Activated T-cell treated with anti-CD3 and anti-CD28 coated beads, Interleukin-2, amount 50 U/mL, for 4 hours (primary cell): Measurements from ENCODE around the gene MBD2. TPM values are rescaled to one million over a fixed set of nuclear protein-coding genes. Genes with fewer than 3 reads are reported as not detected.
"Not testable (repeated sequence)": the region's sequence is repeated elsewhere in the genome, so short reads cannot be mapped to it uniquely, and the experiment has no call there.

Source experiments
- ATAC-seq, 2 donors: fragments of 200-7000 bp; cut with Tn5 transposase; one replicate each; pipeline ENCODE4 v1.10.0; 2021
- DNase-seq: peaks from one replicate; pipeline ENCODE4 v3.0.0-alpha.2; 2020
- H3K27me3 Mint-ChIP-seq: one replicate; pipeline ENCODE4 v1.8.0; 2021; ENCODE audit warnings: low read depth, mixed read lengths
- H3K36me3 Mint-ChIP-seq: one replicate; pipeline ENCODE4 v1.8.0; 2022; ENCODE audit warnings: mixed read lengths; ENCODE audit not compliant: insufficient read depth
- H3K4me1 Mint-ChIP-seq: one replicate; pipeline ENCODE4 v1.8.0; 2021; ENCODE audit warnings: low read depth, mixed read lengths
- H3K4me3 Mint-ChIP-seq: one replicate; pipeline ENCODE4 v1.8.0; 2021; ENCODE audit warnings: mild to moderate bottlenecking, moderate library complexity, mixed read lengths
- H3K9me3 Mint-ChIP-seq: one replicate; pipeline ENCODE4 v1.8.0; 2021; ENCODE audit warnings: mixed read lengths
- total RNA-seq, 3 donors: library from RNA; stranded (reverse); gene quantifications; one replicate each; pipeline ENCODE4 v1.2.1, GENCODE V29; 2021

Gene MBD2, protein sequence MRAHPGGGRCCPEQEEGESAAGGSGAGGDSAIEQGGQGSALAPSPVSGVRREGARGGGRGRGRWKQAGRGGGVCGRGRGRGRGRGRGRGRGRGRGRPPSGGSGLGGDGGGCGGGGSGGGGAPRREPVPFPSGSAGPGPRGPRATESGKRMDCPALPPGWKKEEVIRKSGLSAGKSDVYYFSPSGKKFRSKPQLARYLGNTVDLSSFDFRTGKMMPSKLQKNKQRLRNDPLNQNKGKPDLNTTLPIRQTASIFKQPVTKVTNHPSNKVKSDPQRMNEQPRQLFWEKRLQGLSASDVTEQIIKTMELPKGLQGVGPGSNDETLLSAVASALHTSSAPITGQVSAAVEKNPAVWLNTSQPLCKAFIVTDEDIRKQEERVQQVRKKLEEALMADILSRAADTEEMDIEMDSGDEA
- 100 to 1,000 TPM; 119 to 172 (median 135) TPM for total RNA-seq

DNA sequence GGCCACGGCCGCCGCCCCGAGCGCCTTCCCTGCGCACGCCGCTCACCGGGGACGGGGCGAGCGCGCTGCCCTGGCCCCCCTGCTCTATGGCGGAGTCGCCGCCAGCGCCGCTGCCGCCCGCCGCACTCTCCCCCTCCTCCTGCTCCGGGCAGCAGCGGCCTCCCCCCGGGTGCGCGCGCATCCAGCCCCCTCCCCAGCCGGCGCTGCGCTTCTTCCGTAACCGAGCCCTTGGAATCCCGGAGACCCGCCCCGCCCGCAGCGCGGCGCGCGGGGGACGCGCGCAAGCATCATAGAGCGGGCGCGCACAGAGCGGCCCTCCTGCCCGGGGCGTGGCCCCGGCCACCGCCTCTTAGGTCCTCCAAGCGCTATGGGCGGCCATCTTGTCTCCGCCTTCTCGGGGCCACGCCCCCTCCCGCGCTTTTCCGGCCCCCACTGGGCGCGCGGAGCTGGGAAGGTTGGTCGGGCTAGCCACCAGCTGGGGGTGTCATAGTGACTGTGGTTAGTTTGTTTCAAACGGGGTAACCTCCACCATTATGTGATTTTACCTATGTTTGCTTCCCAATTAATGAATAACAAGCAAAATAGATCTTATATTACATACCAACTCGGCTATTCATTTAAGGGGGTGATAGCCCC, at the start of gene MBD2:
MBD2 (minus strand) TSS at position 291 of the 636 bp plus-strand sequence; CDS start at position 181, 110 bp downstream.
- peaks cover 11% of the 10 kb centered on the region for H3K36me3 Mint-ChIP-seq
- H3K27me3 Mint-ChIP-seq = no peaks in the 10 kb centered on the region
- peak within 1 kb of the TSS; percentile 99 for H3K4me3 Mint-ChIP-seq
- DNase-seq = peak; percentile 92
- H3K9me3 Mint-ChIP-seq = no peaks in the 10 kb centered on the region
- peak; percentile 88 to 91 for ATAC-seq
- H3K4me1 Mint-ChIP-seq = peaks cover 41% of the 10 kb centered on the region

DNA sequence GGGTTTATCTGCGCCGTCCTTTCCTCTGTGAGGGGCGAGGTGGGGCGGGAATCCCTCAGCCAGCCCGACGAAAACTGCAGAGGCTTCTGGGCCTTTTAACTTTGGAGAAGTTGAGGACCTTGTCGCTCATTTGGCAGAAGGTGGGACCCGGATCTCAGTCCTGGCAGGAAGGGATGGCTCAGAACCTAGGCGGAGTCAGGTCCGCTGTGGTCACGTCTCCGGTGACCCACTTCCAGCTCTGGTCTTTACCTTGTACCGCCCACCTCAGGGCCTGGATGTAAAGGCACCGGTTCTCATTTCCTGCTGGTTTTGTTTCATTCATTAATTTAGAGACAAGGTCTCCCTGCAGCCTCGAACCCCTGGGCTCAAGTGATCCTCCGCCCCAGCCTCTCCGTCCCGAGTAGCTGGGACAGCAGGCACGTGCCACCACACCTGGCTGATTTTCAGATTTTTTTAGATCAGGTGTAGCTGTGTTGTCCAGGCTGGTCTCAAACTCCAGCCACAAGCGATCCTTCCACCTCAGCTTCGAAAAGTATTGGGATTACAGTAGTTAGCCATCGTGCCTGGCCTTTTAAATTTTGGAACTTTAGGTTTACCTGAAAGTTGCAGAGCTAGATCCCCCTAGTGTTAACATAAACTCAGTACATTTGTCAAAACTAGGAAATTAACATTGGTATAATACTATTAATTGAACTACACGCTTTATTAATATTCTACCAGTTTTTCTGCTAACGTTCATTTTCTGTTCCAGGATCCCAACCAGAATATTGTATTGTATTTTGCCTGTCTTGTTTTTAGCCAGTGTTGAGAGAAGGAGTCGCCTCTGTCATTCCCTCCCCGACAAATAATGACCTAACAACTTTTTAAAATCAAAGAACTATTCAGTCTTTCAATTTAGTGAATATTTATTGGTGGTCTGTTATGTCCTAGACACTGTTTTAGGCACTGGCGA, 45.7 kb upstream of the MBD2 start:
- H3K9me3 Mint-ChIP-seq = no peaks in the 10 kb centered on the region
- peak overlapping the region; percentile 88 for H3K4me3 Mint-ChIP-seq
- peaks cover 24% of the 10 kb centered on the region for H3K4me1 Mint-ChIP-seq

DNA sequence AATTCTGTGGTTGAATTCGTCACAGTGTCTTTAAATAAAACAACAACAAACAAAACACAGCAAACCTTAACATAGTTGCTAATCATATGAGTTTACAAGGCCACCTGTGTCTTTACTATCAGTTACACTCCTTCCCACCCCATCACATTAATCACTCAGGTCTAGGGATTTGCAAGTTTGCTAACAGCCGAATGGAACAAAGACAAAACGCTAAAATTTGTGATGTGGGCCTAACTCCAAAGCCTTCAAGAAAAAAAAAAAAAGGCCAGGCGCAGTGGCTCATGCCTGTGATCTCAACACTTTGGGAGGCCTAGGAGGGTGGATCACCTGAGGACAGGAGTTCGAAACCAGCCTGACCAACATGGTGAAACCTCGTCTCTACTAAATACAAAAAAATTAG, 44.3 kb upstream of the MBD2 start:
- peaks cover 33% of the 10 kb centered on the region for H3K4me1 Mint-ChIP-seq
- H3K27me3 Mint-ChIP-seq = no peaks in the 10 kb centered on the region
- peak overlapping the region; percentile 88 for H3K4me3 Mint-ChIP-seq
- peak in 1 of 2 donors; percentile 0 for ATAC-seq
- H3K9me3 Mint-ChIP-seq = no peaks in the 10 kb centered on the region
- no peaks in the 10 kb centered on the region for H3K36me3 Mint-ChIP-seq
- DNase-seq = no peak

More for the DNA sequence above, 45.7 kb upstream of the MBD2 start:
- Mint-ChIP-seq H3K27me3 (no peaks in the 10 kb centered on the region), H3K36me3 (peaks cover 2% of the 10 kb centered on the region)
- DNase-seq (peak; percentile 12), ATAC-seq (peak; percentile 51 to 54)

DNA sequence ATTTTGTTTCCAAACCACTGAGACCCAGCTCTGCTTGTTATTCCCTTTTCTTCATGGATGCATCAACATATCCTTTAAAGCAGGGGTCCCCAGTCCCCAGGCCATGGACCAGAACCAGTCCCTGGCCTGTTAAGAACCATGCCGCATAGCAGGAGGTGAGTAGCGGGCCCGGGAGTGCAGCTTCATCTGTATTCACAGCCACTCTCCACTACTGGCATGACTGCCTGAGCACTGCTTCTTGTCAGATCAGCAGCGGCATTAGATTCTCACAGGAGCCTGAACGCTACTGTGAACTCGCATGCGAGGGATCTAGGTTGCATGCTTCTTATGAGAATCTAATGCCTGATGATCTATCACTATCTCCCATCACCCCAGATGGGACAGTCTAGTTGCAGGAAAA, 43.2 kb upstream of the MBD2 start:
- Mint-ChIP-seq H3K27me3 (no peaks in the 10 kb centered on the region), H3K9me3 (no peaks in the 10 kb centered on the region), H3K36me3 (no peaks in the 10 kb centered on the region), H3K4me1 (peaks cover 38% of the 10 kb centered on the region), H3K4me3 (no peak overlapping the region)
- no peak for ATAC-seq
- no peak for DNase-seq

DNA sequence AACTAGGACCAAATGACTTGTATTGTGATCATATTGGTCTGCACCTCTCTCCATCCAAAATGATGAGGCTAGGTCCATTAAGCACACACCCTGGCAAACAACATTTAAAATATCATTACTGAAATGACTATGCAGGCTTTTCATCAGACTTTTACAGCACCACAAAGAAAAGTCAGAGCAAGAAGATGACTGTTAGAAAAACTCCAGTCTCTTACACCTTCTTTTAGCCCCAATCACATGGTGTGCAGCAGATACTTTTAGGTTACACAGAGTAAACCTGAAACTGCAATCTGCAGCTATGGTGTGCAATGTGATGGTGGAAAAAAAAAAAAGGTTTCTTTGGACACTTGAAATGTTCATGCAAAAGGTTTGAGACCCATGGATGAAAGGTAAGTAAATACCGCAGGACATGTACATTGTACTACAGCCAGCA, 39.5 kb upstream of the MBD2 start:
- Mint-ChIP-seq H3K4me1 (peaks cover 49% of the 10 kb centered on the region), H3K27me3 (no peaks in the 10 kb centered on the region), H3K9me3 (no peaks in the 10 kb centered on the region), H3K36me3 (no peaks in the 10 kb centered on the region), H3K4me3 (peak overlapping the region; percentile 3)
- ATAC-seq (peak; percentile 81 to 84), DNase-seq (no peak)

DNA sequence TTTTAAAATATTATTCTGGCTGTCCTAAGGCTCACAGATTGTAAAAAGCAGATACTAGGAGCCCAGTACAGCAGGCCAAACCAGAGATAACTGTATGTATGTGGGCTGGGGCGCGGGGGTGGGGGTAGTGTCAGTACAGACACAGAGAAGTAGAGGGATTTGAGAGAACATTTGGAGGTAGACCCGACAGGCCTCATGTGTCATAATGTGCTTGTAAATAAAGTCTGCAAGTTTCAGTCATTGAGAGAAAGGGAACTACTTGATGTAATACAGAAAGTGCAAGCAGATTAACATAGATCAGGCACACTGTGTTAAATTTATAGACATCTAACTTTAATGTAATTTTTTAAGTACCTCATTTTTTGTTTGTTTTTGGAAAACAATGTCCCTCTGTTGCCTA, 37.4 kb upstream of the MBD2 start:
- no peak overlapping the region for H3K4me3 Mint-ChIP-seq
- no peaks in the 10 kb centered on the region for H3K9me3 Mint-ChIP-seq
- DNase-seq (no peak), ATAC-seq (peak; percentile 70 to 77)
- H3K27me3 Mint-ChIP-seq = no peaks in the 10 kb centered on the region
- H3K36me3 Mint-ChIP-seq = no peaks in the 10 kb centered on the region
- peaks cover 46% of the 10 kb centered on the region for H3K4me1 Mint-ChIP-seq

DNA sequence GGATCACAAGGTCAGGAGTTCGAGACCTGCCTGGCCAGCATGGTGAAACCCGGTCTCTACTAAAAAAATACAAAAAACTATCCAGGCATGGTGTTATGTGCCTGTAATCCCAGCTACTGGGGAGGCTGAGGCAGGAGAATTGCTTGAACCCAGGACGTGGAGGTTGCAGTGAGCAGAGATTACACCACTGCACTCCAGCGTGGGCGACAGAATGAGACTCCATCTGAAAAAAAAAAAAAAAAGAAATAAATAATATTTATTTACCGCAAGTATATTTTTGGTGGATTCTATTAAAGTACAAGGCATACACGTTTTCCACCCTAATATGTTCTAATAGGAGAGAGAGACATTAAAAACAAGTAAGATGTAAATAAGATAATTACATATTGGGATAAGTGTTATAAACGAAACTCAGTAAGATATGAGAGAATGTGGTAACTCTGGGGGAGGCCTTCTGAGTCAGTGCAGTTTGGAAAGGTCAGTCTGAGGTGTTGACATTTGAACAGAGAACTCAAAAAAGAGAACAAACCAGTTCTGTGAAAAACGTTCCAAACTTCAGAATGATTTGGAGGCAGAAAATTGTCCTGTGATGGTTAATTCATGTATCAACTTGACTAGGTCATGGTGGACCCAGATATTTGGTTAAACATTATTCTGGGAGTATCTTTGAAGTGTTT, 36.1 kb upstream of the MBD2 start:
- ATAC-seq (peak; percentile 11 to 17), DNase-seq (no peak)
- peak overlapping the region; percentile 1 for H3K4me3 Mint-ChIP-seq
- H3K36me3 Mint-ChIP-seq = no peaks in the 10 kb centered on the region
- no peaks in the 10 kb centered on the region for H3K27me3 Mint-ChIP-seq
- H3K9me3 Mint-ChIP-seq = no peaks in the 10 kb centered on the region
- H3K4me1 Mint-ChIP-seq = peaks cover 44% of the 10 kb centered on the region

DNA sequence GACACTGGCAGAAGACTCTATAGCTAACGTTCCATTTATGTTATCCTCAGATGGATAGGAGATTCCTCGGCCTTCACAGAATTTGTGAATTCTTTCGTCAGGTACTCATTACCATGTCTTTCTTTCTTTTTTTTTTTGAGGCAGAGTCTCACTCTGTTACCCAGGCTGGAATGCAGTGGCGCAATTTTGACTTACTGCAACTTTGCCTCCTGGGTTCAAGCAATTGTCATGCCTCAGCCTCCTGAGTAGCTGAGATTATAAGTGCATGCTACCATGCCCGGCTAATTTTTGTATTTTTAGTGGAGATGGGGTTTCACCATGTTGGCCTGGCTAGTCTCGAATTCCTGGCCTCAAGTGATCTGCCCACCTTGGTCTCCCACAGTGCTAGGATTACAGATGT, 33.3 kb upstream of the MBD2 start:
- DNase-seq, H3K9me3 Mint-ChIP-seq, H3K4me3 Mint-ChIP-seq, H3K27me3 Mint-ChIP-seq, ATAC-seq, H3K36me3 Mint-ChIP-seq: not testable (repeated sequence)
- H3K4me1 Mint-ChIP-seq = peaks cover 26% of the 10 kb centered on the region

DNA sequence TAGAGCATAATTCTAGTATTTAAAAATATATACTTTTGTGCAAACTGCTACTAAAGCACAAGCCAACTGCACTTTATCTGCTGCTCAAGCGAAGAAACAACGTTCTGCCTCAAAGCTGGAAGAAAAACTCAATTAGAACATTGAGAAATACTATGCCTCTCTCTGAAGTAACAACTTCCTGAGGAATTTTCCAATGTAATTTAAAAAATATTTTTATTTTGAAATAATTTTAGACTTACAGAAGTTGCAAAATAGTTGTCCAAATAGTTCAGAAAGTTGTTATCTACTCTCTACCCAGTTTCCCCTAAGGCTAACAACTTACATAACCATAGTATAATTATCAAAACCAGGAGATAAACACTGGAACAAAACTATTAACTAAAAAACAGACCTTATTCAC, 32.5 kb upstream of the MBD2 start:
- Mint-ChIP-seq H3K36me3 (no peaks in the 10 kb centered on the region), H3K4me3 (no peak overlapping the region), H3K9me3 (no peaks in the 10 kb centered on the region), H3K4me1 (peaks cover 20% of the 10 kb centered on the region), H3K27me3 (no peaks in the 10 kb centered on the region)
- ATAC-seq (no peak), DNase-seq (no peak)

DNA sequence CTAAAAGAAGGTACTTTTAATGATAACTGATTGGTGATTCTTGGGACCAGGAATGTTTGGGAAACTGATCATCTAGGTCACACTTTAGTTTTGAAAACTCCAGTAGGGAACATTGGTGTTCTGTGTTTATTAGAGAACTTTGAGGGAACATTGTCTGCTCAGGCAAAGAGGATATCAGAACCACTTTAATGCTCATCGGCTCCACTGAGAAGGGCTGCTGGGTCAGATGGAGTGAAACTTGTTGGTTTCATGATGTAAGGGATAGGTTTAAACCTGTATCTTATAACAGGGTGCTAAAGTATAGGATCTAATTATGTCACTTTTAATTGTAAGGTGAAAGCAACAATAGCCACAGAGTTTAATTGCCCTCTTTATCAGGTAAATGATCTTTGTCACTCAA, 30.7 kb upstream of the MBD2 start:
- peaks cover 16% of the 10 kb centered on the region for H3K4me1 Mint-ChIP-seq
- H3K27me3 Mint-ChIP-seq = no peaks in the 10 kb centered on the region
- no peak for ATAC-seq
- H3K9me3 Mint-ChIP-seq = no peaks in the 10 kb centered on the region
- no peak for DNase-seq
- H3K4me3 Mint-ChIP-seq = no peak overlapping the region
- no peaks in the 10 kb centered on the region for H3K36me3 Mint-ChIP-seq

DNA sequence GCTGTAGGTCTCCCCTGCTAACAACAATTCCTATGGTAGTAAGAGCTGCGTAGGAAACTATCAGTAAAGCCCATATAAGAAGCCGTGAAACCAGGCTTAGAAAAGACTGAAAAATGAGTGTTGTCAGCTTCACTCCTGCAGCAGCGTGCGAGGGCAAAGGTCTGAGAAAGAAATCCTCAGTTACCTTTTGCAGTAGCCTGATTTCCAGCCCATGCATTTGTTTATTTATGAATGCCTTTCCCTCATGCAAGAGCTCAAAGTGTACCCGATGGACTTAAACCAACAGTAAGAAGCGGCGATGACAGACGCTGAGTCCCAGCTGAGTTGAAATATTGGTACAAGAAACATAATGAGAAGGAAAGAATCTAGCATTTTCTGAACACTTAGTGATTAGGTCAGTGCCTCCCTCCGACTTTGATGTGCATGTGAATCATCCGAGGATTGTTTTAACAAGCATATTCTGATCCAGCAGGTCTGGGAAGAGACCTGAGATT, 29.8 kb upstream of the MBD2 start:
- Mint-ChIP-seq H3K4me1 (peaks cover 16% of the 10 kb centered on the region), H3K9me3 (no peaks in the 10 kb centered on the region), H3K36me3 (no peaks in the 10 kb centered on the region), H3K27me3 (no peaks in the 10 kb centered on the region), H3K4me3 (no peak overlapping the region)
- DNase-seq (no peak), ATAC-seq (no peak)

DNA sequence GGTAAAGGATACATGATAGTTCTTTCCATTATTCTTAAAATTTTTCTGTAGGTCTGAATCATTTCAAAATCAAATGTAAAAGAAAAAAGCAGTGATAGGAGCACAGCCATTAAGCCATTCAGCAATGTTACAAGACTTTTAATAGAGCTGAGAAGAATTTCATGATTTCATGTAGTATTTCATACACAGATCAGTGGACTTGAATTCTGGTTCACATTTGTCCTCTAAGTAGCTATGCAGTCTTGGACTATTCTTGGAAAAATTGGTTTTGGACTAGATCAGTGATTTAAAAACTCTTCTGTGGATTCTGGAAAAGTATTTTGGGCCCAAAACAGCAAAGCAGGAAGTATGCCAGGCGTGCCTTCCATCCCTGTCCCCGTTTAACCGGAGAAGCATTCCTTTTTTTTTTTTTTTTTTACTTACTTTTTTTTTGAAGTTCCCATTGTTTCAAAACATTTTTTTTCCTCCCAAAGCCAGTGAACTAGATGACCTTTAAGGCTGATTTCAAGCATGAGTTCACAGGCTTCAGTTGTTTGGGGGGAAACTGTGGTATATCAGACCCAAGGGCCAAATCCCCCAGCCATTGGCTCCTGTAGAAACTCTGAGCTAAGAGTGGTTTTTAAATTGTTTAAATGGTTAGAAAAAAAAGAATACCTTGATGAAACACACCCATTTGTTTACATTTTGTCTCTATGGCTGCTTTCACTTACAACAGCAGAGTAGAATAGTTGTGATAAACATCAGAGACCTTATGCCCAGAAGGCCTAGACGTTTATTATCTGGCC, 27.3 kb upstream of the MBD2 start:
- peaks cover 24% of the 10 kb centered on the region for H3K4me1 Mint-ChIP-seq
- no peaks in the 10 kb centered on the region for H3K9me3 Mint-ChIP-seq
- no peaks in the 10 kb centered on the region for H3K27me3 Mint-ChIP-seq
- ATAC-seq = no peak
- H3K4me3 Mint-ChIP-seq = no peak overlapping the region
- DNase-seq = no peak
- H3K36me3 Mint-ChIP-seq = no peaks in the 10 kb centered on the region

DNA sequence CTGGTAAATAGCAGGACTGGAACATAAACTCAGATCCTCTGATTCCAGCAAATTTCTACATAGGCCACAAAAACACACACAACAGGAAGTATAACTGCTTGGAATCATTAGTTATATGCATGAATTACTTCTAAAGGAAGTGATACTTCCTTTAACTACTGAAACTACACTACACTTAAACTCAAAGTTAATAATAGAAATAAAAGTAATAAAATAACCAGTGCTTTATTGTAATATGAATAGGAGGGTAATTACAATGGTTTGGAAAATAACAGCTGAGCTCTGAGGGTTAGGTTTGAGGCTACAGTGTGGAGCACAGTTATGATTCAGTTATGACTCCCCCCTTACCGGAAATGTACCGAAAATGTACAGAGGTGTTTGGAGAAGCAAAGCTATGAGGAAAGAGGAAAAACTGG, 26.4 kb upstream of the MBD2 start:
- ATAC-seq (peak in 1 of 2 donors; percentile 66), DNase-seq (no peak)
- Mint-ChIP-seq H3K27me3 (no peaks in the 10 kb centered on the region), H3K4me1 (peaks cover 24% of the 10 kb centered on the region), H3K36me3 (no peaks in the 10 kb centered on the region), H3K9me3 (no peaks in the 10 kb centered on the region), H3K4me3 (no peak overlapping the region)
